Iris pigment epithelial cell (primary cell): ENCODE measurements around the gene CDRT4.

ENCODE experiments used
- DNase-seq: peaks from one replicate; pipeline ENCODE4 v3.0.0-alpha.2; 2011; ENCODE audit warnings: low read depth

The CDRT4 gene

GRCh38 chr17:15431766-15432165 lies 35.7 kb downstream of the CDRT4 start:
- no peak for DNase-seq

GRCh38 chr17:15431196-15431595 lies 36.2 kb downstream of the CDRT4 start:
- no peak for DNase-seq

GRCh38 chr17:15424521-15424920 lies 42.9 kb downstream of the CDRT4 start:
- no peak for DNase-seq

GRCh38 chr17:15422392-15422965 lies 44.9 kb downstream of the CDRT4 start:
- DNase-seq = no peak

- DNase-seq = no peak
These were observed 48.6 kb downstream of the CDRT4 start for GRCh38 chr17:15418781-15419180.

GRCh38 chr17:15414532-15415306 lies 52.7 kb downstream of the CDRT4 start:
- DNase-seq = no peak

GRCh38 chr17:15413101-15413771 lies 54.2 kb downstream of the CDRT4 start:
- DNase-seq = no peak

GRCh38 chr17:15412606-15413005 lies 54.8 kb downstream of the CDRT4 start:
- no peak for DNase-seq

- no peak for DNase-seq
These were observed 55.8 kb downstream of the CDRT4 start for GRCh38 chr17:15411384-15412198.

- peak; percentile 95 for DNase-seq
These were observed 57.6 kb downstream of the CDRT4 start for GRCh38 chr17:15409721-15410250.

- DNase-seq = no peak
These were observed 58.6 kb downstream of the CDRT4 start for GRCh38 chr17:15408803-15409202.

- DNase-seq = no peak
These were observed 61.3 kb downstream of the CDRT4 start for GRCh38 chr17:15406081-15406480.

- DNase-seq = no peak
These were observed 62.4 kb downstream of the CDRT4 start for GRCh38 chr17:15405058-15405415.

GRCh38 chr17:15404106-15405057 lies 63.0 kb downstream of the CDRT4 start:
- peak; percentile 28 for DNase-seq

- DNase-seq = peak; percentile 19
These were observed 64.0 kb downstream of the CDRT4 start for GRCh38 chr17:15403276-15403939.

- no peak for DNase-seq
These were observed 68.0 kb downstream of the CDRT4 start for GRCh38 chr17:15399443-15399842.

- peak; percentile 46 for DNase-seq
These were observed 68.6 kb downstream of the CDRT4 start for GRCh38 chr17:15398736-15399331.

GRCh38 chr17:15398291-15398690 lies 69.1 kb downstream of the CDRT4 start:
- DNase-seq = peak; percentile 28

GRCh38 chr17:15397620-15398019 lies 69.8 kb downstream of the CDRT4 start:
- no peak for DNase-seq

GRCh38 chr17:15395091-15395490 lies 72.3 kb downstream of the CDRT4 start:
- DNase-seq = no peak
